Hepatocyte (in vitro differentiated cells): ENCODE data around the gene MPST. TPM values are rescaled to one million over a fixed set of nuclear protein-coding genes. Genes with fewer than 3 reads are reported as not detected.
A peak's percentile ranks its signal among the peaks of the same experiment; 100 is the strongest.

ENCODE experiments used
- DNase-seq: peaks from one replicate; pipeline ENCODE4 v3.0.0-alpha.2; 2016; ENCODE audit warnings: low spot score
- H2AFZ ChIP-seq: fragments of 200-600 bp; sonication (generic); 2 replicates; pipeline ENCODE4 v1.6.0; 2016; ENCODE audit warnings: antibody characterized with exemption, mild to moderate bottlenecking
- H3K27ac ChIP-seq: fragments of 200-600 bp; sonication (generic); 2 replicates; pipeline ENCODE4 v1.5.1; 2016; ENCODE audit warnings: mild to moderate bottlenecking
- H3K27me3 ChIP-seq: fragments of 200-600 bp; sonication (generic); 2 replicates; pipeline ENCODE4 v1.6.1; 2016
- H3K36me3 ChIP-seq: fragments of 200-600 bp; sonication (generic); replicated peaks from 2 replicates; pipeline ENCODE4 v1.5.1; 2016; ENCODE audit warnings: low read depth; ENCODE audit not compliant: insufficient read depth
- H3K4me1 ChIP-seq: fragments of 200-600 bp; sonication (generic); 2 replicates; pipeline ENCODE4 v1.5.1; 2016; ENCODE audit warnings: mild to moderate bottlenecking, moderate library complexity; ENCODE audit not compliant: insufficient read depth
- H3K4me2 ChIP-seq: fragments of 200-600 bp; sonication (generic); 2 replicates; pipeline ENCODE4 v1.6.0; 2016
- H3K4me3 ChIP-seq: fragments of 200-600 bp; sonication (generic); 2 replicates; pipeline ENCODE4 v1.5.1; 2016; ENCODE audit warnings: mild to moderate bottlenecking
- H3K79me2 ChIP-seq: fragments of 200-600 bp; sonication (generic); 2 replicates; pipeline ENCODE4 v1.6.0; 2017; ENCODE audit warnings: mild to moderate bottlenecking
- H3K9me2 ChIP-seq: fragments of 200-600 bp; sonication (generic); replicated peaks from 2 replicates; pipeline ENCODE4 v1.6.0; 2017; ENCODE audit warnings: mild to moderate bottlenecking; ENCODE audit not compliant: insufficient read depth
- H3K9me3 ChIP-seq: fragments of 200-600 bp; sonication (generic); 2 replicates; pipeline ENCODE4 v1.5.1; 2016; ENCODE audit warnings: low read depth, mild to moderate bottlenecking
- H4K20me1 ChIP-seq: fragments of 200-600 bp; sonication (generic); 2 replicates; pipeline ENCODE4 v1.6.0; 2016; ENCODE audit warnings: mild to moderate bottlenecking; ENCODE audit not compliant: insufficient read depth, poor library complexity, severe bottlenecking
- EZH2 ChIP-seq: fragments of 200-600 bp; sonication (generic); IDR thresholded peaks from 2 replicates; pipeline ENCODE4 v1.6.1; 2016; ENCODE audit warnings: antibody characterized with exemption, mild to moderate bottlenecking, borderline replicate concordance
- EZH2phosphoT487 ChIP-seq: fragments of 200-600 bp; sonication (generic); IDR thresholded peaks from one replicate; pipeline ENCODE4 v1.6.1; 2018; ENCODE audit warnings: antibody characterized with exemption, mild to moderate bottlenecking, low read depth, moderate library complexity; ENCODE audit not compliant: unreplicated experiment, severe bottlenecking
- WGBS: methylation state at CpG from one replicate; pipeline ENCODE4 v1.1.6; 2016; ENCODE audit warnings: low lambda C conversion rate; ENCODE audit errors: missing lambda C conversion rate; 5-methylcytosine and 5-hydroxymethylcytosine counted together
- polyA plus RNA-seq: library from polyadenylated mRNA; unstranded; fragments of >200 nt; fragmentation: Nextera tagmentation; extraction: Ambion mirVana; gene quantifications from 2 replicates; pipeline ENCODE4 v1.2.1, GENCODE V29; 2016
- total RNA-seq: library from RNA; depleted of rRNA; stranded (reverse); fragments of >200 nt; gene quantifications from 2 replicates; pipeline ENCODE4 v1.2.3, GENCODE V29; 2014
- TF ChIP-seq, protein P1 (sequence below): fragments of 200-600 bp; sonication (generic); IDR thresholded peaks from 2 replicates; pipeline ENCODE4 v1.5.1; 2016; ENCODE audit warnings: antibody characterized with exemption, mild to moderate bottlenecking; ENCODE audit not compliant: poor library complexity

MPST gene
- total and polyA plus RNA-seq, 2 experiments from 2014 or later = 136 to 193 TPM

DNA sequence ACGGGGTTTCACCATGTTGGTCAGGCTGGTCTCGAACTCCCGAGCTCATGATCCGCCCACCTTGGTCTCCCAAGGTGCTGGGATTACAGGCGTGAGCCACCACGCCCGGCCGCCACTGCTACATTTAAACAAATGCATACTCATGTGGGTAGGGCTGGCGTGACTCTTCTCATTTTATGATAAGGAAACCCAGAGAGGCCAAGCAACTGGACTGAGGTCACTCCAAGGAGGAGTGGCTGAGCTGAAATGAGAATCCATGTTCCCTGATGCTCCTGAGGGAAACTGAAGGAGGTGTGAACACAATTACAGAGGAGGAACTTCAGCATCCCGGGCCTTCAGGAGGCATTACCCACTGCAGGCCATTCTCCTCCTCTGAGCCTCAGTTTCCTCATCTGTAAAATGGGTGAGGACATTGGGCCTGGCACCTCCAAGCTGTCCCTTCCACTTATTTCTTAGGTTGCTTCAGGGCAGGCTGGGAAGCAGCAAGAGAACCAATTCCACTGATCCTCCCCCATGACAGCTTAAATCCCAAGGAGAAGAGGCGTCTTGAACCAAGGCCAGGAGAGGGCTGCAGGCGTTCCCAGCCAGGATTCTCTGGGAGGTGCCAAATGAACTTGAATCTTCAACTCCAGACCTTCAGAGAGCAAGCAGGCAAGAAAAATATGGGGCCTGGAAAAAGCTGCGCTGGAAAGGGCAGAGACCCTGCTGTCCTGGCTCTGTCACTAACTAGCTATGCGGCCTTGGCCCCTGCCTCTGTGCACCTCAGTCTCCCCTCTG lies 3.2 kb upstream of the MPST start:
- H2AFZ ChIP-seq = no peak overlapping the region
- H3K9me2 ChIP-seq = no peaks in the 10 kb centered on the region
- H3K27ac ChIP-seq = no peak overlapping the region
- peaks cover 38% of the 10 kb centered on the region for H3K79me2 ChIP-seq
- no peaks in the 10 kb centered on the region for H3K27me3 ChIP-seq
- peaks cover 32% of the 10 kb centered on the region for H3K4me1 ChIP-seq
- 85% methylated on average over 11 of the region's 14 CpGs for WGBS
- H3K4me3 ChIP-seq = no peak overlapping the region
- H4K20me1 ChIP-seq = peaks cover 18% of the 10 kb centered on the region
- DNase-seq = peak; percentile 46
- H3K9me3 ChIP-seq = no peaks in the 10 kb centered on the region
- H3K36me3 ChIP-seq = no peaks in the 10 kb centered on the region
- TF ChIP-seq, protein P1, sequence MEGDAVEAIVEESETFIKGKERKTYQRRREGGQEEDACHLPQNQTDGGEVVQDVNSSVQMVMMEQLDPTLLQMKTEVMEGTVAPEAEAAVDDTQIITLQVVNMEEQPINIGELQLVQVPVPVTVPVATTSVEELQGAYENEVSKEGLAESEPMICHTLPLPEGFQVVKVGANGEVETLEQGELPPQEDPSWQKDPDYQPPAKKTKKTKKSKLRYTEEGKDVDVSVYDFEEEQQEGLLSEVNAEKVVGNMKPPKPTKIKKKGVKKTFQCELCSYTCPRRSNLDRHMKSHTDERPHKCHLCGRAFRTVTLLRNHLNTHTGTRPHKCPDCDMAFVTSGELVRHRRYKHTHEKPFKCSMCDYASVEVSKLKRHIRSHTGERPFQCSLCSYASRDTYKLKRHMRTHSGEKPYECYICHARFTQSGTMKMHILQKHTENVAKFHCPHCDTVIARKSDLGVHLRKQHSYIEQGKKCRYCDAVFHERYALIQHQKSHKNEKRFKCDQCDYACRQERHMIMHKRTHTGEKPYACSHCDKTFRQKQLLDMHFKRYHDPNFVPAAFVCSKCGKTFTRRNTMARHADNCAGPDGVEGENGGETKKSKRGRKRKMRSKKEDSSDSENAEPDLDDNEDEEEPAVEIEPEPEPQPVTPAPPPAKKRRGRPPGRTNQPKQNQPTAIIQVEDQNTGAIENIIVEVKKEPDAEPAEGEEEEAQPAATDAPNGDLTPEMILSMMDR = no peak
- TF ChIP-seq EZH2 = no peak
- H3K4me2 ChIP-seq = peak overlapping the region; percentile 92

DNA sequence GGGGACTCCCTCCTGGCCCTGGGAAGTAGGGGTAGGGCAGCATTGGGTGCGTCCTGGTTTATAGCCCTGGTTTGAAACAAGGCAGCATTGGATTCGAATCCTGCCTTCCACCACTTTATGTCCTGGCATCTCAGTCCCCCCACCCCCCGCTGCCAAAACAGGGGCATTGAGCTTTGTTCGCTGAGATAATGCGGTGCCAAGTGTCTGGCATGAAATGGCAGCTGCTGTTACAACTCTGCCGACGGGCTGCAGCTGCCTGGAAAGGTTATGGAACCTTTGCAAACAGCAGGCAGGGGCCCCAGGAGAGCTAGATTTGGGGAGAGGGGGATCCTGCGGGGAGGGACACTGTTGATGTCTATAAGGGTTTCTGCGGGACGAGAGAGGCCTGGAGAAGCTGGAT lies 2.2 kb upstream of the MPST start:
- no peaks in the 10 kb centered on the region for H3K9me3 ChIP-seq
- no peaks in the 10 kb centered on the region for H3K9me2 ChIP-seq
- peaks cover 49% of the 10 kb centered on the region for H3K79me2 ChIP-seq
- H3K4me2 ChIP-seq = peak overlapping the region; percentile 92
- H3K4me3 ChIP-seq = no peak overlapping the region
- TF ChIP-seq, protein P1 = no peak
- TF ChIP-seq EZH2phosphoT487 = no peak
- H3K27ac ChIP-seq = no peak overlapping the region
- peaks cover 41% of the 10 kb centered on the region for H3K4me1 ChIP-seq
- H3K36me3 ChIP-seq = no peaks in the 10 kb centered on the region
- peaks cover 25% of the 10 kb centered on the region for H4K20me1 ChIP-seq
- no peak for DNase-seq
- no peaks in the 10 kb centered on the region for H3K27me3 ChIP-seq
- no peak overlapping the region for H2AFZ ChIP-seq
- 92% methylated on average over 10 of the region's 10 CpGs for WGBS

DNA sequence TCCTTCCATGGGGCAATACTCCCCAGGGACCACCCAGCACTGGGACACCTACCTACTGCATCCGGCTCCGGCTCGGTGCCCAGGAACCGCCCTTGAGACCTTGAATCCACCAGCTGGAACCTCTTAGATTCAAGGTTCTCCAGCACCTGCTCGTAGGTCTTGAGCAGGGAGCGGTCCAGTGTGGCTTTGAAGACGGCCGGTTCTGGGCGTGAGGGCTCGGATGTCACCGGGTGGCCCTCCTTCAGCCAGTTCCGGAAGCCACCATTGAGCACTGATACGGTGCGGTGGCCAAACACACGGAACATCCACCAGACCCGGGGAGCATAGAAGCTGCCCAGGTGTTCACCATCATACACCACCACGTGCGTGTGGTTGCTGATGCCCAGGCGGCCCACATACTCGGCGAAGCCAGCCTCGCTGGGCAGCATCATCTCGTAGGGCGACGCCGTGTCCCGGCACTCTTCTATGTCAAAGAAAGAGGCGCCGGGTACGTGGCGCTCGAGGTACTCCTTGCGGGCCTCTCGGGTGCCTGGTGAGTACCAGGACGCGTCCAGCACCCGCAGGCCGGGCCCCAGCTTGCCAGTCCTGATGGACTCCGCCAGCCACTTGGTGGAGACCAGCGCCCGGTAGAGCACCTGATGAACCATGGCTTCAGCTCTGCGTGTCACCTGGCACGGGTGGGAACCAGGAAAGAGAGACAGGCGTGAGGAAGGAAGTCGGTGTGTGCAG lies 1.3 kb upstream of the MPST start:
- H3K79me2 ChIP-seq = peaks cover 58% of the 10 kb centered on the region

DNA sequence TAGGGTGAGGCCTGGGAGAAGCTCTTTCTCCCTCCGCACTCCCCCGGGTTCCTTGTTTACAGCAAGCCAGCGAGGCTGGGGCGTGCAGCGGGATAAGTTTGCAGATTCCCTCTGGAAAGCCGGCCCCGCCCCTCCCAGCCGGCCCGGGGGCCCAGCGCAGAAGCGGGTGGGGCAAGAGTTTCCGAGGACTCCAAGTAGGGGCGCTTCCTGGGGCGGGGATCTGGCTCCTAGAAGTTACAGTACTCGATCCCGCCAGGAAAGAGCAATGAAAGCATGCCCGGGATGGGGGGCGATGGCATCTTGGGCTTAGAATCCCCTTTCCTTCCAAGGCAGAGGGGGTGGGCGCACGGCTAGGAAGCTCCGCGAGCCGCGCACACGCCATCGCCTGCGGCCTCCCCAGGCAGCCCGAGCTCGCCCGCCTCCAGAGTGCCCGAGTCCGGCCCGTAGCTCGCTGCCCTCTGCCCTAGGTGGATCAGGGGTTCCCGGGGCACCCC lies 680 bp upstream of the MPST start:
- Histone ChIP-seq H3K79me2 (peaks cover 64% of the 10 kb centered on the region), H3K4me3 (peak overlapping the region; percentile 96), H3K9me3 (no peaks in the 10 kb centered on the region), H3K27ac (peak overlapping the region; percentile 99), H4K20me1 (peaks cover 25% of the 10 kb centered on the region), H3K4me2 (peak overlapping the region; percentile 92), H2AFZ (peak overlapping the region; percentile 77), H3K36me3 (no peaks in the 10 kb centered on the region), H3K27me3 (no peaks in the 10 kb centered on the region), H3K4me1 (peaks cover 47% of the 10 kb centered on the region), H3K9me2 (no peaks in the 10 kb centered on the region)
- DNase-seq = peak; percentile 86
- TF ChIP-seq EZH2phosphoT487 (no peak), EZH2 (no peak)
- TF ChIP-seq, protein P1 = no peak
- WGBS = 3% methylated on average over 30 of the region's 35 CpGs

More for the DNA sequence above, 1.3 kb upstream of the MPST start:
- no peak for TF ChIP-seq EZH2
- no peaks in the 10 kb centered on the region for H3K9me3 ChIP-seq
- peaks cover 47% of the 10 kb centered on the region for H3K4me1 ChIP-seq
- H3K36me3 ChIP-seq = no peaks in the 10 kb centered on the region
- no peak for DNase-seq
- H3K27me3 ChIP-seq = no peaks in the 10 kb centered on the region
- peak overlapping the region; percentile 96 for H3K4me3 ChIP-seq
- peak overlapping the region; percentile 92 for H3K4me2 ChIP-seq
- peak overlapping the region; percentile 99 for H3K27ac ChIP-seq
- no peaks in the 10 kb centered on the region for H3K9me2 ChIP-seq
- 68% methylated on average over 45 of the region's 45 CpGs for WGBS
- H4K20me1 ChIP-seq = peaks cover 25% of the 10 kb centered on the region
- H2AFZ ChIP-seq = peak overlapping the region; percentile 77
